Right renal cortex interstitium (tissue), 3 donors: ENCODE results near the gene FLRT2. TPM values are rescaled to one million over a fixed set of nuclear protein-coding genes. Genes with fewer than 3 reads are reported as not detected.

Experiments
- DNase-seq, 3 donors: peaks; one replicate each; pipeline ENCODE4 v3.0.0-alpha.2; 2013; ENCODE audit warnings: low read depth in 3 of 3, low spot score in 2 of 3
- polyA plus RNA-seq, 3 donors: library from polyadenylated mRNA; unstranded; fragments of 120-200 nt; gene quantifications; one replicate each; pipeline ENCODE4 v1.2.1, GENCODE V29; 2013; ENCODE audit not compliant: insufficient read length in 3 of 3

Gene FLRT2
- polyA plus RNA-seq, 3 donors, result 243 to 266 (median 259) TPM

DNA sequence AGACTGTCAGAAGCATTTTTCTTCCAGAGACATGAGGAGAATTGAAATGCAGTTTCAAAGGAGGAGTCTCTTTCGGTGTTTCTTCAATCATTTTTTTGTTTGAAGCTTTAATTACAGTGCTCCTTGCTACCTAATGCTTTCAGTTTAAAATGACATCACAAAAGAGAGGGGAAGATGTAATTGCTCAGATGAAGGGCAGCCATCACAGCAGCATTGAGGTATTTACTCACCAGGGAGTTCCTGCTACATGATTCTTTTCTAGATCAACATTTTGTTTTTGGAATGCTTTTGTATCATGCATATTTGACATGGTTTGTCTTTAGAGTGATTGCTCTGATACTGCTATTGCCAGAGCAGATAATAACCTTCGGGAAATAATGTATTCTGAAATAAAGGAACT, 28.6 kb downstream of the FLRT2 start:
- no peak for DNase-seq

DNA sequence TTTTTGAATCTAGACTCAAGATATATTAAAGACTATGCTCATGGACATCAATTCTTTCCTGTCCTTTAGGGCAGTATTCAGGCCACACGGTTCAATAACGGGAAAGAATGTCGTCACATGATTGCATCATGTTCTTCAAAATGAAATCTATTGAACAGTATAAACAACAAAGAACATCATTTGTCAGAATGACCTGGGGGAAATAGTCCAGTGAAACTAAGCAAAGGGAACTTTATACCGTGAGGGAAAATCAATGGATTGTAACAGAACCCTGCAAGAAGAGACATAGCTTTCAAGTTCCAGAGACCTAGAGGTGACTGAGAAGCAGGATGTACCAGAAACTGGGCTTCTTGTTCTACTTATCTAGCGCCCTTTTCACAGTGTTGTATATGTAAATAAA, 32.7 kb downstream of the FLRT2 start:
- no peak for DNase-seq

DNA sequence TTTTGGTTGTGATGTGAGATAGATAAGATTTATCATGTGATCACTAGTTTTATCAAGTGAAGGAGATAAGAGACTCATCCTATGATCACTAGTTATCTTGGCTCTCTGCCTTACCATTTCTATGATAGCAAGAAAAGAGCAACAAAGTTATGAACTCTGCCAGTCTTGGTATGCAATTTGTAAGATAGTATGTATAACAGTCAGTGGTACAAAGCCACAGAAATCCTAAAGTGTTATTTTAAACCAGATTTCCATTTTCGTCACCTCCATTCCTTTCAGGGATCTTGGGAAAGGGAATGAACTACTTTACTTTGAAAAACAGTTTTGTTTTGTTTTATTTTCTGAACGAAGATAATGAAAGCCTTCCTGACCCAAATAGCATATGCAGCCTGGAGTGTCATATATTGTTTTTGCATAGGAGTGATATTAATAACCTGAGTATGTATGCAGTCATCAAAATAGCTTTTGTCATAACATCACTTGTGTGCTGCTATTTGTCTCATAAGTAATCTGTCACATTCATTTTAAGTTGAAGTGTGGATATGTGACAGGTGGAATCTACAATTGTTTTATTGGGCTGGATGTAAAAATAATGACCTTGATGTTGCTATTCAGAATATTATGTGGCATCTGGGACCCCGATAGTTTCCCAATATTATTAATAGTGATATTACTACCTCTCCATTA, 35.0 kb downstream of the FLRT2 start:
- no peak for DNase-seq

DNA sequence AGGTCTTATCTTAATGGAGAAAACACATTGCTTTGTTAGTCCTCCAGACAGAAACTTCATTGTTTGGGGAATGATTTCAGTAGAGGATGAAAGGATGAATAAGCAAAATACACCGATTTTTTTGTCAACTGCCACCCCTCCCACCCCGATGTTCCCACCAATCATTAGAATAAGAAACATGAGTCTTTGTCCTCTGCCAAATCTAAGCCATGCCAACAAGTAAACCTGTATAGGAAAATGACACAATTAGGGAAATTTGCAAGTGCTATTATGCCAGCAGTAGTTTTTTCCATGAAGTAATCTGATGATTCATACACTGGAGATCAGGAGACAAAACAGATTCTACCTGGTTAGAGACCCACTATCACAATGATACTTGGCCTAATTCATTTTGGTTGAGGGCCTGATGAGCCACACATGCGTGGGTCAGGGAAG, 35.9 kb downstream of the FLRT2 start:
- no peak for DNase-seq

DNA sequence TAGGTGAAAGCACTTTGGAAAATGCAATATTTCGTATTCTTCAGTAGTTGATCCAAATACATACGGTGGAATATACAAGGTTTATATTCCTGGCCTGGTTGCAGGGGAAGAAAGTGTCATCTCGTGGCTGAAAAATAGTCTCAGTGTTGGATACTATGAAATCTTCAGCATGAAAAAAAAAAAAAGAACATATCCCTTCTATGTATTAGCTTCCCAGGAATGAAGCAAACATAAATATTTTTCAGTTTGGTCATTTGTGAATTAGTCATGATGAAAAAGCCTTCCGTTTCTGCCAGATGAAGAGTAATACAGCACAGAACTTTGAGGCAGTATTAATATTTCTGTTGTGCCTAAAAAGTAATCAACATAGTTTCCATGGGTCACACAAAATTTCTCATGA, 36.7 kb downstream of the FLRT2 start:
- no peak for DNase-seq

DNA sequence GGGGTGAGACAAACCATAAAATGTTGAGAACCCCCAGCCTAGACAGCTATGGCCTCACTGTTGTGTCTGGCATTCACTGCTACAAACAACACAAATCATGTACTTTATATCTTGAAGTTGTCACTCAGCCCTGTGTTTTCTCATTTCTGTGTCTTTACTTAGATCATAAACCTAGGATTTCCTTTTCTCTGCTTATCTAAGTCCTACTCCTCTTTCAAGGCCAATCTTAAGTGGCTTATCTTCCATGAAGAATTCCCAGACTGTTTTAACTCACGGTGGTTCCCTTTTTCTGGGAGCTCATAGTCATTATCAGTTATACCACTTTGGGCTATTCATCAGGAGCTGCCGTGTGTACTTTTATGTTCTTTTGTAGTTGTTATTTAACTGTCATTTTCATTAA, 42.1 kb downstream of the FLRT2 start:
- no peak for DNase-seq

DNA sequence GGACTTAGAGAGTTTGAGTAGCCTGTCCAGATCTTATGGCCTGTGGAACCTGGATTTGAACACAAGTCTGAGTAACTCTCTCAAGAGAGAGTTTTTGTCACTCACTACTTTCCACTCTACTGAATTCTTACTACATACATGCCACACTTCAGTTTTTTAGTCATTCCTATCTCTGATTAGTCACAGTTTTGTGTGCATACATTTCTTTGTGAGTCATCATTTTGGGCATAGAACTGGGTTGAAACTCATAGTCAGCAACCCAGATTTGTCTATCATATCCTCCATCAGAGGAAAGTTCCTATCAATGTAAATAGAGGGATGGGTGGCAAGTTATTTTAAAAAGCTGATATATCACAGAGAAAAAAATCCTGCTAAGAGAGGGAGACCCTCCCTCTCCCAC, 42.9 kb downstream of the FLRT2 start:
- no peak for DNase-seq

DNA sequence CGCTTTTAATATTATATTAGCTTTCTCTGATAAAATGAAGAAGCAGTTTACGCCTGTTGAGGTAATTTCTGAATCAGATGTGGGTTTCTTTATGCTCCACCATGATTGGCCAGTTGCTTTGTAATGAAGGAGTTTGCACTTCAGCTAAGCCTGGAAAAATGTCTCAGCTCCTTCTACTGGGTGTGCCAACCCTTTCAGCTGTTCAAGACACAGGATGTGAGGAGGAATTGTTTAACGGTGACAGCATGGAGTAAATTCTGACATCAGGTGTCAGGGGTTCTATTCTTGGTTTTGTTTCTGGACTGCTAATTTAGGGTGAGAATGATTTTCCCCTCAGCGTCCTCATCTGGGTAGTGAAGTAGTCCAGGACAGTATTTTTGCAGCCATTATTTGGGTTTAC, 43.5 kb downstream of the FLRT2 start:
- DNase-seq, result no peak

DNA sequence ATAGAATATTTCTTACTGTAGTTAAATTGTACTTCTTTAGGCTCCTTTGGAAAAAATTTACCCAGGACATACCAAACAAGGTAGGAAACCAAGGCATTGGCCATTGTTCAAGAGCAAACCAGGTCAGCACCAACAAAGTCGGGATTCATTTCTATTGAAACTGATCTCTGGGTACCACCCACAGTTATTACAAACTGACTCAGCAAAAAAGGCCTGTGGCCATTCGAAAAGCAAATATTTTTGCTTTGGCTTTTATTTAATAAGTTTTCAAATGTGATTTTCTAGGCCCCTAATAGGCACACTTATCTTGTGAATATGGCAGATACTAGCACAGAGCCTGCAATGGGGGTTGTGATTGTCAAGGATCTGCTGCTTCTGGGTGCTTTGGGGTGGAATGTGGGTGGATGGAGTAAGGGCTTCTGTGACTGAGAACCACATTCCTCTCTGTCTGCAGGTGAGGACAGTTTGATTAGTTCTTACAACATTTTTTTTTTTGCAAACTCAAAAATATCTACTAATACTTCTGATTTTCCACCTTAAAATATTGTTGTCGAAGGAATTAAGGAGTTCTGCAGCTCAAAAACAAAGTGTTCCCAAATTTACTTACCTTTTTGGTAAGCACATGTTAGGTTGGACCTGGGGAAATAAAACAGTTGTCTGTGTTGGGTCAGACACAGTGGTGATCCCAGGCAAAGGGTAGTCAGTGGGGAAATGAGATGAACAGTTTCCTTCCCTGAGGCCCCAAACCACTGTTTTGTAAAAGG, 45.1 kb downstream of the FLRT2 start:
- no peak for DNase-seq

DNA sequence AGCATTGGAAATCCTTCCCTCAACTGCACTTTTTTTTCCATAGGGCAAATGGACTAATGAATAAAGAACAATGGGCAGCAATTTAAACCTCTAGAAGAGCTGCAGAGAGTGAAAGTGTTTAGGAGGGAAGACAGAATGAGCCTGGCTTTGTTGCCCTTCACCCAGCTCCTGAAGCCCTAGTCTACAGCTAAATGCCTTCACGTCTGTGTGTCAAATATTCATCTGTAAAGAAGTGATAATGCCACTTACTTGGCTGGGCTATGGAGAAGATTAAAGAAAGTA, 45.6 kb downstream of the FLRT2 start:
- DNase-seq, result no peak

DNA sequence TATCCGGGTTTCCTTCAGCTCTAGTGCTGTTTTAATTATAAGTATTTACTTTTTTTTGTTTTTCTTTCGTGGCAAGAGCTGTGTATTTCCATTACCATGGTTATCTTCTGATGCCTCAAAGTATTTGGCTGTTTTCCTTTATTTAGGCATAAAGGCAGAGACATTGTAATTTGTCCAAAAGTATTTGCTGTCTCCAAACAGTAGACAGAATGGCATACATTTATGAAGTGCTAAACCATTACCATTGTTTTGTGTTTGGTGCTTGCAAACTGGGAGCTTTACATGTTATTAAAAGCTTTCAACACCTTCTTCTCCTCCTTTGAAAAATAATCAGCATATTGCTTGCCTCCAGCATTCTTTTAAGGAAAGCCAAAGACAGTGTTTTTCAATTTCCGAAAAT, 46.3 kb downstream of the FLRT2 start:
- DNase-seq, result no peak

DNA sequence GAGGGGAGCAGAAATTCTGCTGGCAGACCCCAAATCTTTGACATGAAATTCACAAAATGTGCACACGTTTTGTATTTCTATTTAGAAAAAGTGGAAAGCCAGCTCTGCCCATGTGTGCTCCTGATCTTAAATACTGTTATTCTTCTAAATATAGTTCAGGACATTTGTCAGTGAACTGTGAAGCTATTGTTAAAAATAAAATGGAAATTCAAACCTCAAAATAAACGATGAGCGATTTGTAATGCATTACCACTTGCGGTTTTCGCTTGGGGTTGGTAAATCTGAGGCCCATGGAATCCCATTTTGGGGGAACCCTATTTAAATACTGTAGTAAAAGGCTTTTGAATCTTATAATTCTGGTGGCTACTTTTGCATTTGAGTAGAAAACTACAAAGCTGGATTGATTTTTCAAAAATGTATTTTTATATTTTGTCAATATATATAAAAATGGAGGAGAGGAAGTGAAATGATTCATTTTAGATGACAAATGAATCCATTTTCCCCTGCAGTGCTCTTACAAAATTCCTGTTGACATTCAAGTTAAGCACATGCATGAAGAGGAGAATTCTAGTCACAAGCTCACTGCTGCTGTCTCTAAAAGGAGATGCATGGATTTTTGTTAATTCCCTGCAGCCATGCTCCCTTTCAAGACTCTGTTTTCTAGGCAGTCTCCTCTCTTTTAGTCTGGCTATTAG, 47.1 kb downstream of the FLRT2 start:
- DNase-seq, result no peak

DNA sequence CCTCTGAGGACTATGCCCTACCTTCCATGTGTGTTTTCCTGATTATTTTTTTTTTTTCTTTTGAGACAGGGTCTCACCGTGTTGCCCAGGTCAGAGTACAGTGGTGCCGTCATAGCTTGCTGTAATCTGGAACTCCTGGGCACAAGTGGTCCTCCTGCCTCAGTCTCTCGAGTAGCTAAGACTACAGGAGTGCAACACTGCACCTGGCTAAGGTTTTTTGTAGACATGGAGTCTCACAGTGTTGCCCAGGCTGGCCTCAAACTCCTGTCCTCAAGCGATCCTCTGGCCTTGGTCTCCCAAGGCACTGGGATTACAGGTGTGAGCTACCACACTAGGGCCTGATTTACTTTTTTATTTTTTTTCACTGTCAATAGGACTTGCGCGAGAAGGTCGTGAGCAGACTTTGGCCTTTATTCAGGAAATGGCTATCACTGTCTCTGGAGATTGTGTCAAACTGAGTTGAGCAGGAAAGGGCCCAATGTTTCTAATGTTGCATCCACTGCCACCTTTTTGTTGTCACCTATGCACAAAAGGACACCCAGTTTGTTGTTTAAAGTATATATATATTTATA, 47.7 kb downstream of the FLRT2 start:
- no peak for DNase-seq

DNA sequence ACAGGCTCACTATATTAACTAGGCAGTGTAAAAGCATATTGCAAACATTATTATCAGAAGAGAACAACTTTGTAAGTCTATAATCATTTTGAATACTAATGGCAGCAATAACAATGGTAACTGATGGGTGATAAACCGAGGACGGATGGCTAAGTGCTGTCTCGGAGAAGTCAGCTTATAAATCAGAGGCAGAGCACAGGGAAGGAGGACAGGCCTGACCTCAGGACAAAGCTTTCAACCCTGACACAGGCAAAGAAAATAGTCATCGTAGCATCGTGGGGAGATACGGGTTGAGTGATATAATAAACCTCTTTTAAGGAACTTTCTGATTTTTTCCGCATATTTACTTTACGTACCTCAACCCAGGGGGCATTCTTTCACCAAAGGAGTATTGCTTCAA, 48.4 kb downstream of the FLRT2 start:
- no peak for DNase-seq

DNA sequence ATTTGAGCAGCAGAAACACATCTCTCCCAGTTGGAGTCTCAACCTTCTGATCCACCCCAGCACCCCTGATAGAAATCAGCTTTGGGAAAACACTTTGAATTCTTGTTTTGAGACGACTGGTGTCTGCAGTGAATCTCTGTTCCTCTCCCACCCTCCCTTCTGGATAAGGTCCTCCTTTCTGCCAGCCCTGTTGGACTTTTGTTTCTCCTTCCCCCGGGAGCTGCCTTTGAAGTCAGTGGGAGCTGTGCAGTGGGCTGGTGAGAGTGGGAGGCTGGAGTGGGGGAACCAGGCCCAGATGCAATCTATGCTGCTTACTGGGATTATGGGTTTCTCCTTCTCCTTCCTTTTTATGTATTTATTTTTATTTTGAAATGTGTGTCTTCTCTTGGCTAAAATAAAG, 49.0 kb downstream of the FLRT2 start:
- DNase-seq, result no peak

DNA sequence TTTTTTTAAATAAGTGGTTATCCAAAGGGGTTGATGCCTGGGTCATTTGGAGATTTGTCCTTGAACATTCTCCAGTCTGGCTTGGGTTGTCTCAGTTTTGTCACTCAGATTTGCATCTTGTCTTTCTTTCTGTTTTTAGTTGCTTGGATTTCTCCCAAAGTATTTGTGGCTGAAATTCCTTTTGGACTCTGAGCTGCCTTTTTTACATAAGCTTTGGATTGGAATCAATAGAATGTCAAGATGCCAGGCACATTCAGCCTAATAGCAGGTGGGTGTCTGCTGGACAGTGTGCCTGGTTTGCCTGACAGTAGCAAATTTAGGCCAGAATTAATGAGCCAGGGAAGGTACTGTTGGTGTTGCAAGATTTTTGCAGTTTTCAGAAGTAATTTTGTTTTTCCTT, 50.0 kb downstream of the FLRT2 start:
- DNase-seq, result no peak

DNA sequence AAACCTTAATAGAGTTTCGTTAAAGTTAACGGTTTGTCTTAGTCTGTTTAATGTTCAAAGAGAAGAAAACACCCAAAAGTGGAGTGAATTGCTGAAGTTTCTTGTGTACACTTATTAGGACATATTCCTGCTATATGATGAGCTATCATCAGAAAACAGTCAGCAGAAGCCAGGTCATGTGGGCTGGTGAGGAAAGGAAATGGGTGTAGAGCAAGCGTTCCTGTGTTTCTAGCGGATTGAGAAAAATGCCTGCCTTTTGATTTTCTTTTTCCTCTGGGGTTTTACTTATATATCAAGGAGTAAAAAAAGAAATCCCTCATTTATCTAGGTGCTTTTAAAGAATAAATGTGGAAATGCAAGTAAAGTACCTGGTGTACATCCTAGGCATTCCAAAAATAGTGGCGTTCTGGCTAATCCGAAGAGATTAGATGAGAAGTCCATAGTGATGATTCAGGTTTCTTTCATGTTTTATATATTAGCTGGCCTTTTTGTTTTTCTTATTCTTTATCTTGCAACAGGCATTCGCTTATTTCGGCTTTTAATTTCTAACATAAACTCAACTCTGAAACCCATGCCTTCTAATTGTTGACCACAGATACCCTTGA, 50.7 kb downstream of the FLRT2 start:
- DNase-seq, result no peak

DNA sequence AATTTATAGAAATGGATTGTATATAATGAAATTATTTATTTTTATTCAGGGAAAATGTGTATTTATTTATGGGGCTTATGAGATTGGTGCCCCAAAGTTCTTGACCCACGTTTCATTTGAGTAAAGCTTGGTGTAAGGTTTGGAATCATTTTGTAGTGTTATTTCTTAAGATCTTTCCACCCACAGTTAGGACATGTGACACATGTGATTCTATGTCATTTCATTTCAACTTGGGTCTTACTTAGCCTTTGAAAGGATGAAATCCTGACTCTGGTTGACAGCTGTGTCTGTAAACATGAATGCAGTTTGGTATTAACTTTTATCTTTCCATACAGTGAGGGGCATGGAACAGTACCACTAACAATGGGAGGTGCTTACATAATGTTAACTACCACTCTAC, 51.7 kb downstream of the FLRT2 start:
- DNase-seq, result no peak

DNA sequence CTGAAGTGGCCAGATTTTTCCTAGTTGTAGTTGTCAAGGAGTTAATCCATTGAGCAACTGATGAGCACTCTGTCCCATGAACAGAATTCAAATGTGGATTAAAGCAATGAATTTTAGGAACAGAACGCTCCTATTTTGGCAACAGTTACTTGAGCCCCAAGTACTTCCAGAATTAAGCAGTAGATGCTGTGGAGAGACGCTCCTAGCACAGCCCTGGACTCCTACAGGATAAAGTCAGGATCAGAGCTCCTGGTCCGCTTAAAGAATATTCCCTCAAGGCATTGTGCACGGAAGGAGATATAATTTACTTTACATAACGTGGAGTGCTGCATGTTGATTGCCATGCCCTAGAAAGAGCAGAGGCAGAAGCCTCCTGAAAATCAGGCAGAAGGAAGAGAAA, 53.4 kb downstream of the FLRT2 start:
- DNase-seq, result no peak

DNA sequence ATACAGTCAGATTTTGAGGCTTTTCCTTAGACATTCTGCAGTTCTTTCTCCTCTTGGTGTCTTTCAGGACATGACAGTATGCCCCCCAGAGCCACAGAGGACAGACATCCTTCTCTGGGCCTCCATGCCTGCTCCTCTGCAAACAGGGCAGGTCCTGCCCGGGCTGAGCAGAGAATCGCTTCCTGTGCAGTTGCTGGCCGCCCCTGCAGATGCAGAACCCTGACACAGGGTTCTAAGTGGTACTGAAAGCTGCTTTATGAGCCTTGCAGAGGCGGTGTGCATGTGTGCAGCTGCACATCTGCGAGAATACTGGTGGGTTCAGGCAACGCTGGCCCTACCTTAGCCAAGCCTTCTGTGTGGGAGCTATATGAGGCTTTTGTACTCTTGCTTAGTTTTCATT, 54.5 kb downstream of the FLRT2 start:
- no peak for DNase-seq

DNA sequence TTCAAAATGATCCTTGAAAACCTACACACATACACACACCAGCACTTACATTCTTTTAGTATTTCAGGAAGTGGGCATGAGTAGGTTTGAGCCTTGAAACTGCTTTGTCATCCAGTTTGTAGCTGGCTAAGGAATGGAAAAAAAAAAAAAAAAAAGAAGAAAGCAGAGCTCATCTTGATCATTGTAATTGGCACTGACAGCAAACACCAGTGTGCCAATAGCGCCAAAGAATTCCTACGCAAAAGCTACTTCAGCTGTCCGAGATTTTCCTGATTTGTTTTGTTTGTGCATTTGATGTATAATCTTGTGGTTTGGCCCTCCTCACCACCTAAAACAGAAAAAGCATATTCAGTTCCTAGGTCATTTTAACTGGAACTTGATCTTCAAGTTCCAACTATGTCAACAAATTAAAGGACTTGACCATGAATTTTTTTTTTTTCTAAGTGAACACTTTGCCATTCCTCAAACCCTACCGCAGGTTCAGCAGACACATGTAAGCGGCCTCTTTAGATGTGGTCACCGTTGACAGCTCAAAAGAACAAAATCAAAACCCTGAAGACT, 57.3 kb downstream of the FLRT2 start:
- no peak for DNase-seq
